MCF 10A (cell line): ENCODE measurements around the gene RUBCNL. TPM values are rescaled to one million over a fixed set of nuclear protein-coding genes. Genes with fewer than 3 reads are reported as not detected.
A peak's percentile ranks its signal among the peaks of the same experiment; 100 is the strongest.

ENCODE experiments used
- BruUV-seq: library from RNA; stranded (reverse); fragments of 400-500 nt; replicated peaks from 2 replicates; lab custom pipeline; 2021; lab: Mats Ljungman, UMichigan
- CTCF ChIA-PET: fragments of 300-600 bp; sonication (Branson Sonifier 250); formaldehyde crosslinking; extraction: SDS; loops from one replicate; lab custom pipeline; 2021; ENCODE audit warnings: antibody characterized with exemption, inconsistent platforms; lab: Yijun Ruan, JAX
- POLR2A ChIA-PET: fragments of 300-600, 350-650 bp; sonication (Branson Sonifier 250); formaldehyde crosslinking; extraction: SDS; loops from one replicate; lab custom pipeline; 2020; ENCODE audit warnings: antibody characterized with exemption, inconsistent platforms; lab: Yijun Ruan, JAX
- DNase-seq: peaks from one replicate; pipeline ENCODE4 v3.0.0-alpha.2; 2018; ENCODE audit not compliant: unreplicated experiment
- H3K27ac Mint-ChIP-seq: one replicate; pipeline ENCODE4 v1.8.0; 2022; ENCODE audit warnings: mild to moderate bottlenecking, low read depth, mixed read lengths; ENCODE audit not compliant: unreplicated experiment
- H3K27me3 Mint-ChIP-seq: one replicate; pipeline ENCODE4 v1.8.0; 2022; ENCODE audit warnings: mixed read lengths; ENCODE audit not compliant: insufficient read depth, unreplicated experiment
- H3K36me3 Mint-ChIP-seq: one replicate; pipeline ENCODE4 v1.8.0; 2022; ENCODE audit warnings: mild to moderate bottlenecking, moderate library complexity, mixed read lengths; ENCODE audit not compliant: insufficient read depth, unreplicated experiment
- H3K4me1 Mint-ChIP-seq: one replicate; pipeline ENCODE4 v1.8.0; 2022; ENCODE audit warnings: mixed read lengths; ENCODE audit not compliant: insufficient read depth, unreplicated experiment
- H3K4me3 Mint-ChIP-seq: one replicate; pipeline ENCODE4 v1.8.0; 2022; ENCODE audit warnings: mild to moderate bottlenecking, moderate library complexity, mixed read lengths; ENCODE audit not compliant: unreplicated experiment
- H3K9me3 Mint-ChIP-seq: one replicate; pipeline ENCODE4 v1.8.0; 2022; ENCODE audit warnings: mixed read lengths; ENCODE audit not compliant: unreplicated experiment
- intact Hi-C: fragments of 100-400 bp; cut with micrococcal nuclease; formaldehyde crosslinking; loops from 2 replicates; pipeline ENCODE4 v1.14.1; 2022
- total RNA-seq: library from RNA; stranded (reverse); gene quantifications from 2 replicates; pipeline ENCODE4 v1.2.3, GENCODE V29; 2022
- TF ChIP-seq, protein P1 (sequence below): fragments of 200-600 bp; IDR thresholded peaks from one replicate; pipeline ENCODE4 v1.8.0; 2022; ENCODE audit warnings: antibody characterized with exemption, mild to moderate bottlenecking; ENCODE audit not compliant: unreplicated experiment

RUBCNL gene
- total RNA-seq, 1 experiment from 2014 or later: 0.37 TPM

DNA sequence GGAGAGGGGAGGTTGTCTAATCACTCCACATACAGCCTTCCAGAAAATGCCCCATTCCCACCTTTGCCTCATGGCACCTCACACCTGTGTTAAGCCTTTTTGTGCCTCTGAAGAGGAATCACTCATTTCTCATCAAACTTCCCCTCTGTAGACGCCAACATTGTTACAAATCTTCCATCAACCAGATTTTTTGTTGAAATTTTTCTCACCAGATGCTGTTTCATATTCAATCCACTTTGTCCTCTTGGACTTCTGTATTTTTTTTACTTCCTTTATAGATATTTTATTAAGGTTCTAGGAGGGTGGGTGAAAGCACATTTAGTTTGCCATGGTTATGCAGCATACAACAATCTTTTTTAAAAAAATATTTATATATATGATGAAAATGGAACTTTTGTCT lies 74.0 kb downstream of the RUBCNL start:
- Mint-ChIP-seq H3K36me3 (no peaks in the 10 kb centered on the region), H3K27me3 (no peaks in the 10 kb centered on the region), H3K4me1 (peaks cover 11% of the 10 kb centered on the region), H3K4me3 (no peak overlapping the region), H3K9me3 (peaks cover 30% of the 10 kb centered on the region), H3K27ac (no peak overlapping the region)
- no TSS peak for BruUV-seq
- intact Hi-C loops: loop anchor here (10.0 kb wide), 1 partner anchor 388 kb away; no protein-coding TSS in a partner anchor
- ChIA-PET POLR2A (no interaction called here), CTCF (interaction anchor here (1.0 kb wide), 1 partner anchor 8 kb away, joined by 3 read pairs; no protein-coding TSS in a partner anchor)
- no peak for DNase-seq
- TF ChIP-seq, protein P1, sequence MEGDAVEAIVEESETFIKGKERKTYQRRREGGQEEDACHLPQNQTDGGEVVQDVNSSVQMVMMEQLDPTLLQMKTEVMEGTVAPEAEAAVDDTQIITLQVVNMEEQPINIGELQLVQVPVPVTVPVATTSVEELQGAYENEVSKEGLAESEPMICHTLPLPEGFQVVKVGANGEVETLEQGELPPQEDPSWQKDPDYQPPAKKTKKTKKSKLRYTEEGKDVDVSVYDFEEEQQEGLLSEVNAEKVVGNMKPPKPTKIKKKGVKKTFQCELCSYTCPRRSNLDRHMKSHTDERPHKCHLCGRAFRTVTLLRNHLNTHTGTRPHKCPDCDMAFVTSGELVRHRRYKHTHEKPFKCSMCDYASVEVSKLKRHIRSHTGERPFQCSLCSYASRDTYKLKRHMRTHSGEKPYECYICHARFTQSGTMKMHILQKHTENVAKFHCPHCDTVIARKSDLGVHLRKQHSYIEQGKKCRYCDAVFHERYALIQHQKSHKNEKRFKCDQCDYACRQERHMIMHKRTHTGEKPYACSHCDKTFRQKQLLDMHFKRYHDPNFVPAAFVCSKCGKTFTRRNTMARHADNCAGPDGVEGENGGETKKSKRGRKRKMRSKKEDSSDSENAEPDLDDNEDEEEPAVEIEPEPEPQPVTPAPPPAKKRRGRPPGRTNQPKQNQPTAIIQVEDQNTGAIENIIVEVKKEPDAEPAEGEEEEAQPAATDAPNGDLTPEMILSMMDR: no peak

DNA sequence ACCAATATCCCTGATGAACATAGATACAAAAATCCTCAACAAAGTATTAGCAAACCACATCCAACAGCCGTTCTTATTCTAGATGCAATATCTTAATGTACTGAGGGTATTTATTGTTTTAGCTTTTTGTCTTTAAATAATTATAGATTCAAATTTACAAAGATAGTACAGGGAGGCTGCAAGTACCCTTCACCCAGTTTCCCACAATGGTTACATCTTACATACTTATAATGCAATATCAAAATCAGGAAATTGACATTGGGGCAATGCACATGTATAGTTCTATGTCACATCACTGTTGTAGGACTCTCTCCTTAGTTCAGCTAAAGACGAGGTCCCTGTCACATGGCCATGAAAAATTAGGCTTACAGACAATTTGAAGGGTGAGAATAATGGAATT lies 75.8 kb downstream of the RUBCNL start:
- H3K36me3 Mint-ChIP-seq: no peaks in the 10 kb centered on the region
- DNase-seq: no peak
- TF ChIP-seq, protein P1: no peak
- ChIA-PET POLR2A (interaction anchor here (1.2 kb wide), 1 partner anchor 20 kb away, joined by 3 read pairs; no protein-coding TSS in a partner anchor), CTCF (interaction anchor here (0.6 to 1.1 kb wide), 4 partner anchors 10 to 449 kb away, joined by 3 to 8 read pairs (median 3); no protein-coding TSS in a partner anchor)
- no TSS peak for BruUV-seq
- H3K4me3 Mint-ChIP-seq: no peak overlapping the region
- no peak overlapping the region for H3K27ac Mint-ChIP-seq
- H3K4me1 Mint-ChIP-seq: peaks cover 16% of the 10 kb centered on the region
- no peaks in the 10 kb centered on the region for H3K27me3 Mint-ChIP-seq
- peaks cover 30% of the 10 kb centered on the region for H3K9me3 Mint-ChIP-seq
- intact Hi-C loops: loop anchor here (10.0 kb wide), 1 partner anchor 386 kb away; no protein-coding TSS in a partner anchor

DNA sequence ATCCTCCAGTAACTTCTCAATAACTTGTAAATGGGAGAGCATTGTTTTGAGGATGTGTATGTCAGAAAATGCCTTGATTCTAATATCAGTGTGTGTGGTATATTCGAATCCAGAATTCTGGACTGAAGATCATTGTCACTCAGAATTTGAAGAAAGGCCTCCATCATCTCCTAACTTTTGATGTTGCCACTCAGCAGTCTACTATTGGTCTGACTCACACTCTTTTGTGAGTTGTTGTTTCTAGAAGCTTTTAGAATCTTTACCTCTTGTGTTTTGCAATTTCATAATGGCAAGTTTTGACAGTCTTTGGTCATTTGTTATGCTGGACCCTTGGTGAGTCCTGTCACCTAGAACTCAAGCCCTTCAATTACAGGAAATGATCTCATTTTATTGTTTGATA lies 77.0 kb downstream of the RUBCNL start:
- Mint-ChIP-seq H3K4me3 (no peak overlapping the region), H3K27me3 (no peaks in the 10 kb centered on the region), H3K36me3 (no peaks in the 10 kb centered on the region), H3K27ac (no peak overlapping the region), H3K4me1 (peaks cover 7% of the 10 kb centered on the region), H3K9me3 (peaks cover 24% of the 10 kb centered on the region)
- ChIA-PET POLR2A (interaction anchor here (1.2 kb wide), 1 partner anchor 19 kb away, joined by 3 read pairs; no protein-coding TSS in a partner anchor), CTCF (interaction anchor here (2.1 kb wide), 1 partner anchor 11 kb away, joined by 7 read pairs; no protein-coding TSS in a partner anchor)
- no TSS peak for BruUV-seq
- DNase-seq: no peak
- TF ChIP-seq, protein P1: no peak
- intact Hi-C loops: loop anchor here (10.0 kb wide), 1 partner anchor 385 kb away; no protein-coding TSS in a partner anchor

DNA sequence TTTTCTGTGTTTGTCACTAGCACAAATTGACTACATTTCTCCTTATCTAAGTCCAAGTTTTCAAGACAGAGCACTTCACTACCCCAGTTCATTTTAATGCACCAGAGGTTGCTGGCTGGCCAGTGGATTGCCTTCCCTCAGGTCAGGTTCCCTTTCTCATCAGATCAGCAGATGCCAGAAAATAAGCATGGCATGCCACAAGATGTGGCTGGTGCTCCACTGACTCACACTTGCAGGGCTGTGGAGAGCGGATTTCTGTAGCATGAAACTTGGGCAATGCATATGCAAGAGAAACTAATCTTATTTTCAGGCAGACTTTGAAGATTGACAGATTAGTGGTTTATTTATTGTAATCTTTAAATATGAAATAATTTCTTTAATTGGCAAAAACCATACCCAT lies 79.5 kb downstream of the RUBCNL start:
- peak; percentile 26 for DNase-seq
- Mint-ChIP-seq H3K4me3 (no peak overlapping the region), H3K4me1 (peaks cover 5% of the 10 kb centered on the region), H3K27me3 (no peaks in the 10 kb centered on the region), H3K36me3 (no peaks in the 10 kb centered on the region), H3K27ac (no peak overlapping the region), H3K9me3 (peaks cover 12% of the 10 kb centered on the region)
- intact Hi-C loops: no loop called here
- no TSS peak for BruUV-seq
- POLR2A ChIA-PET: no interaction called here
- CTCF ChIA-PET: interaction anchor here (0.6 kb wide), 1 partner anchor 9 kb away, joined by 3 read pairs; no protein-coding TSS in a partner anchor
- TF ChIP-seq, protein P1: no peak
